A549 treated with GW870086 at 1 μM for 4 hours (cell line): ENCODE results near the gene UBIAD1. TPM values are rescaled to one million over a fixed set of nuclear protein-coding genes. Genes with fewer than 3 reads are reported as not detected.

Experiments used
- total RNA-seq: library from RNA; stranded (reverse); fragments of 200-300 nt; extraction: Qiagen RNA extraction; gene quantifications from 5 replicates; pipeline ENCODE4 v1.2.3, GENCODE V29; 2022; ENCODE audit warnings: low read depth

Gene UBIAD1
- total RNA-seq = 14.5 to 16.6 TPM (median 15.8 TPM) in 5 replicates

GRCh38 chr1:11272832-11273594 is at the start of gene UBIAD1:
Gene UBIAD1, plus strand, starts transcription at chr1:11273198. Its CDS starts 334 bp downstream, at chr1:11273532.

GRCh38 chr1:11262171-11263049 is 10.6 kb upstream of the UBIAD1 start, which contains the start of gene MTOR:
Gene MTOR, minus strand, starts transcription at chr1:11262551. Its CDS starts 3,142 bp downstream, at chr1:11259409.

Other genes with a start within 250 kb of the UBIAD1 start
- gene MASP2, start 226.0 kb upstream of the UBIAD1 start, total RNA-seq = 0.11 to 0.31 TPM (median 0.15 TPM) in 4 of 5 replicates, not detected in the other
- 142 to 245 TPM (median 200 TPM) in 5 replicates for gene SRM, start 213.2 kb upstream of the UBIAD1 start, total RNA-seq
- 36.4 to 39.3 TPM (median 38.1 TPM) in 5 replicates for gene EXOSC10, start 173.3 kb upstream of the UBIAD1 start, total RNA-seq
- not detected in 5 replicates for gene ANGPTL7, start 83.8 kb upstream of the UBIAD1 start, total RNA-seq
- gene MTOR, start 10.6 kb upstream of the UBIAD1 start, total RNA-seq = 12.0 to 14.4 TPM (median 13.7 TPM) in 5 replicates
- gene DISP3, start 206.0 kb downstream of the UBIAD1 start, total RNA-seq = 0.13 to 0.41 TPM (median 0.20 TPM) in 5 replicates